HepG2 (cell line): ENCODE measurements around the gene PLCB1. TPM values are rescaled to one million over a fixed set of nuclear protein-coding genes. Genes with fewer than 3 reads are reported as not detected.
A peak's percentile ranks its signal among the peaks of the same experiment; 100 is the strongest.

Source experiments
- BRCA1 ChIP-seq: sonication (generic); formaldehyde crosslinking; IDR thresholded peaks from 2 replicates; pipeline ENCODE4 v1.4.0; 2020; ENCODE audit warnings: missing genetic modification reagents
- KAT8 ChIP-seq: IDR thresholded peaks from 2 replicates; pipeline ENCODE4 v1.6.1; 2016; ENCODE audit warnings: missing genetic modification reagents, missing compliant biosample characterization
- LCORL ChIP-seq, 2 experiments: fragments of 450-650 bp in 1 of 2; sonication (generic) in 1 of 2; formaldehyde crosslinking in 1 of 2; IDR thresholded peaks; 2 replicates each; pipeline versions ENCODE4 v1.5.0 to v1.6.1; 2017 to 2020; ENCODE audit warnings: antibody characterized with exemption in 1 of 2, missing genetic modification reagents in 1 of 2
- POGZ ChIP-seq: sonication (generic); formaldehyde crosslinking; IDR thresholded peaks from 2 replicates; pipeline ENCODE4 v1.4.0; 2020; ENCODE audit warnings: mild to moderate bottlenecking, missing genetic modification reagents
- SUZ12 ChIP-seq: fragments of 150-350 bp; IDR thresholded peaks from 2 replicates; pipeline ENCODE4 v1.6.1; 2014; ENCODE audit warnings: low read depth, low read length
- TCF12 ChIP-seq, 2 experiments: fragments of 450-650 bp in 1 of 2; sonication (generic) in 1 of 2; formaldehyde crosslinking in 1 of 2; IDR thresholded peaks; 2 replicates each; pipeline versions ENCODE4 v1.6.1 to v1.8.0; 2017 to 2022; ENCODE audit warnings: antibody characterized with exemption in 1 of 2, mild to moderate bottlenecking in 1 of 2, missing genetic modification reagents in 1 of 2, moderate library complexity in 1 of 2
- ZNF550 ChIP-seq: sonication (generic); formaldehyde crosslinking; IDR thresholded peaks from 2 replicates; pipeline ENCODE4 v1.4.0; 2020; ENCODE audit warnings: mild to moderate bottlenecking, missing genetic modification reagents, borderline replicate concordance
- ZNF850 ChIP-seq: sonication (generic); formaldehyde crosslinking; conservative IDR thresholded peaks from 2 replicates; pipeline ENCODE4 v1.9.0; 2021; ENCODE audit warnings: mild to moderate bottlenecking, missing genetic modification reagents
- polyA plus RNA-seq, 8 experiments: library from polyadenylated mRNA; depleted of rRNA in 3 of 8; stranded (reverse) in 7 of 8; unstranded in 1 of 8; fragments of >200 nt; fragmentation: Illumina TruSeq in 4 of 8; extraction: Trizol in 4 of 8; gene quantifications; 2 replicates each; pipeline versions ENCODE4 v1.2.1 to v1.2.3, GENCODE V29; 2011 to 2016; ENCODE audit warnings: low read depth in 4 of 8, missing spikeins in 1 of 8, mixed read lengths in 1 of 8; ENCODE audit not compliant: insufficient read depth in 1 of 8
- total RNA-seq, 5 experiments: library from RNA; depleted of rRNA; stranded (reverse); fragments of >200 nt; fragmentation: Illumina TruSeq; extraction: Trizol; gene quantifications; 2 replicates each; pipeline ENCODE4 v1.2.3, GENCODE V29; 2016; ENCODE audit warnings: low read depth in 1 of 5
- TF ChIP-seq, protein P1 (sequence below): sonication (generic); formaldehyde crosslinking; IDR thresholded peaks from 2 replicates; pipeline ENCODE4 v1.4.0; 2020; ENCODE audit warnings: missing genetic modification reagents, mild to moderate bottlenecking, borderline replicate concordance
- TF ChIP-seq, protein P2 (sequence below): fragments of 450-650 bp; IDR thresholded peaks from 2 replicates; pipeline ENCODE4 v1.6.1; 2017; ENCODE audit warnings: mild to moderate bottlenecking
- TF ChIP-seq, protein P3 (sequence below): sonication (generic); formaldehyde crosslinking; IDR thresholded peaks from 2 replicates; pipeline ENCODE4 v1.4.0; 2020; ENCODE audit warnings: mild to moderate bottlenecking, missing genetic modification reagents
- TF ChIP-seq, protein P4 (sequence below), 2 experiments: sonication (generic) in 1 of 2; formaldehyde crosslinking in 1 of 2; IDR thresholded peaks; 2 replicates each; pipeline versions ENCODE4 v1.4.0 to v1.6.1; 2018 to 2020; ENCODE audit warnings: missing genetic modification reagents in 2 of 2, borderline replicate concordance in 1 of 2, low read depth in 1 of 2, mild to moderate bottlenecking in 1 of 2, missing biosample characterization in 1 of 2
- TF ChIP-seq, protein P5 (sequence below): sonication (generic); formaldehyde crosslinking; IDR thresholded peaks from 2 replicates; pipeline ENCODE4 v1.9.0; 2021; ENCODE audit warnings: missing genetic modification reagents, mild to moderate bottlenecking, borderline replicate concordance

Gene PLCB1
- total and polyA plus RNA-seq, 2 of the 13 experiments (the other 11 are each of a cell fraction or from before 2014, with no cell fraction given) = 42.4 to 55.9 TPM

DNA sequence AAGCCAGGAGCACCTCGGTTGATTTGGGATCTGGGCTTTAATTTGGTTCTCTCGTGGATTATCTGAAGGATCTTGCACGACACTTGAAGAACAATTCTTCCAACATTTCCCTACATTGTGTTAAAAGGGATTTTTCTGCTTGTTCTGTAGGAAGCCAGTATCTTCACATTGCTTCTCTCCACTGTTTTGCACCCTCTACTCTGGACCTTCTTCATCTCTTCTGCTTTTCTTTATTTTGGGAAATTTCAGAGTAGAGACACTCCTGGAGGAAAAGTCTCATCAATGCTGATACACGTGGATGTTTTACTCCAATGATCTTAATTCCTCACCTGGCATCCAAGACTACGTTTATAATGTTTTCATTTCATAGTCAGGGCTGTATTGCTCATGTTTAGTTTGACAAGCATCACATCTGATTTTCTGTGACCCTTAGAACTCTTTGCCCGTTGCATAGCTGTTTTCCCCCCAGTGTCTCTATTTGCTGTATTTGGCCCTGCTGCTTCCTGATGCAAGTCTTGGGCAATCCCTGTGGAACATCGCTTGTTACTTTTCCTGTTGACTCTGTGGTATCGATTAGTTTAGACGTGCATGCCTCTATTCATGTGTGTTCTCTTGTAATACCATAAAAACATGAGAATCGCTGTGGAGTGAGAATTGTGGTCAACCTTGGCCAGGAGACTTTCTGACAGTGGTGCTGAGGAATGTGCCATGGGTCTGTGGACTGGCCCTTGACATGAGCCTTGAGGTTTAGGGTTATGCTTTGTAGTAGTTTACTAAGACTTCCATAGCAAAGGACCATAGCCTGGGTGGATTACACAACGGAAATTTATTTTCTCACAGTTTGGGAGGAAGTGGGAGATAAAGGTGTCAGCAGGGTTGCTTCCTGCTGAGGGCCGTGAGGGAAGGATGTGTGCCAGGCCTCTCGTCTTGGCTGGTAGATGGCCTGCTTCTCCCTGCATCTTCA, 12.5 kb downstream of the PLCB1 start (continued):
- TF ChIP-seq, protein P1, sequence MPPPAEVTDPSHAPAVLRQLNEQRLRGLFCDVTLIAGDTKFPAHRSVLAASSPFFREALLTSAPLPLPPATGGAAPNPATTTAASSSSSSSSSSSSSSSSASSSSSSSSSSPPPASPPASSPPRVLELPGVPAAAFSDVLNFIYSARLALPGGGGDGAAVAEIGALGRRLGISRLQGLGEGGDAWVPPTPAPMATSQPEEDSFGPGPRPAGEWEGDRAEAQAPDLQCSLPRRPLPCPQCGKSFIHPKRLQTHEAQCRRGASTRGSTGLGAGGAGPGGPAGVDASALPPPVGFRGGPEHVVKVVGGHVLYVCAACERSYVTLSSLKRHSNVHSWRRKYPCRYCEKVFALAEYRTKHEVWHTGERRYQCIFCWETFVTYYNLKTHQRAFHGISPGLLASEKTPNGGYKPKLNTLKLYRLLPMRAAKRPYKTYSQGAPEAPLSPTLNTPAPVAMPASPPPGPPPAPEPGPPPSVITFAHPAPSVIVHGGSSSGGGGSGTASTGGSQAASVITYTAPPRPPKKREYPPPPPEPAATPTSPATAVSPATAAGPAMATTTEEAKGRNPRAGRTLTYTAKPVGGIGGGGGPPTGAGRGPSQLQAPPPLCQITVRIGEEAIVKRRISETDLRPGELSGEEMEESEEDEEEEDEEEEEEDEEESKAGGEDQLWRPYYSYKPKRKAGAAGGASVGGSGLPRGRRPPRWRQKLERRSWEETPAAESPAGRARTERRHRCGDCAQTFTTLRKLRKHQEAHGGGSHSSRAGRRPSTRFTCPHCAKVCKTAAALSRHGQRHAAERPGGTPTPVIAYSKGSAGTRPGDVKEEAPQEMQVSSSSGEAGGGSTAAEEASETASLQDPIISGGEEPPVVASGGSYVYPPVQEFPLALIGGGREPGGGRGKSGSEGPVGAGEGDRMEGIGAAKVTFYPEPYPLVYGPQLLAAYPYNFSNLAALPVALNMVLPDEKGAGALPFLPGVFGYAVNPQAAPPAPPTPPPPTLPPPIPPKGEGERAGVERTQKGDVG (CRISPR knock-in tag) = peak; percentile 94; the same call in 1 of the 2 replicates
- TF ChIP-seq, protein P2, sequence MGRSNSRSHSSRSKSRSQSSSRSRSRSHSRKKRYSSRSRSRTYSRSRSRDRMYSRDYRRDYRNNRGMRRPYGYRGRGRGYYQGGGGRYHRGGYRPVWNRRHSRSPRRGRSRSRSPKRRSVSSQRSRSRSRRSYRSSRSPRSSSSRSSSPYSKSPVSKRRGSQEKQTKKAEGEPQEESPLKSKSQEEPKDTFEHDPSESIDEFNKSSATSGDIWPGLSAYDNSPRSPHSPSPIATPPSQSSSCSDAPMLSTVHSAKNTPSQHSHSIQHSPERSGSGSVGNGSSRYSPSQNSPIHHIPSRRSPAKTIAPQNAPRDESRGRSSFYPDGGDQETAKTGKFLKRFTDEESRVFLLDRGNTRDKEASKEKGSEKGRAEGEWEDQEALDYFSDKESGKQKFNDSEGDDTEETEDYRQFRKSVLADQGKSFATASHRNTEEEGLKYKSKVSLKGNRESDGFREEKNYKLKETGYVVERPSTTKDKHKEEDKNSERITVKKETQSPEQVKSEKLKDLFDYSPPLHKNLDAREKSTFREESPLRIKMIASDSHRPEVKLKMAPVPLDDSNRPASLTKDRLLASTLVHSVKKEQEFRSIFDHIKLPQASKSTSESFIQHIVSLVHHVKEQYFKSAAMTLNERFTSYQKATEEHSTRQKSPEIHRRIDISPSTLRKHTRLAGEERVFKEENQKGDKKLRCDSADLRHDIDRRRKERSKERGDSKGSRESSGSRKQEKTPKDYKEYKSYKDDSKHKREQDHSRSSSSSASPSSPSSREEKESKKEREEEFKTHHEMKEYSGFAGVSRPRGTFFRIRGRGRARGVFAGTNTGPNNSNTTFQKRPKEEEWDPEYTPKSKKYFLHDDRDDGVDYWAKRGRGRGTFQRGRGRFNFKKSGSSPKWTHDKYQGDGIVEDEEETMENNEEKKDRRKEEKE = no peak
- TF ChIP-seq LCORL (IDR thresholded peaks at IDR 0.05) (peak; percentile 78), LCORL (CRISPR knock-in tag; IDR thresholded peaks at IDR 0.05) (peak; percentile 99), ZNF850 (CRISPR knock-in tag) (0 out of 2 replicates have a peak, but pooled peaks have one; percentile 38), TCF12 (IDR thresholded peaks at IDR 0.05) (no peak), TCF12 (CRISPR knock-in tag; IDR thresholded peaks at IDR 0.05) (peak; percentile 97), BRCA1 (CRISPR knock-in tag) (no peak; the same call in 1 of the 2 replicates), POGZ (peak; percentile 100), KAT8 (CRISPR knock-in tag) (peak; percentile 94), SUZ12 (no peak), ZNF550 (CRISPR knock-in tag) (no peak)
- TF ChIP-seq, protein P3, sequence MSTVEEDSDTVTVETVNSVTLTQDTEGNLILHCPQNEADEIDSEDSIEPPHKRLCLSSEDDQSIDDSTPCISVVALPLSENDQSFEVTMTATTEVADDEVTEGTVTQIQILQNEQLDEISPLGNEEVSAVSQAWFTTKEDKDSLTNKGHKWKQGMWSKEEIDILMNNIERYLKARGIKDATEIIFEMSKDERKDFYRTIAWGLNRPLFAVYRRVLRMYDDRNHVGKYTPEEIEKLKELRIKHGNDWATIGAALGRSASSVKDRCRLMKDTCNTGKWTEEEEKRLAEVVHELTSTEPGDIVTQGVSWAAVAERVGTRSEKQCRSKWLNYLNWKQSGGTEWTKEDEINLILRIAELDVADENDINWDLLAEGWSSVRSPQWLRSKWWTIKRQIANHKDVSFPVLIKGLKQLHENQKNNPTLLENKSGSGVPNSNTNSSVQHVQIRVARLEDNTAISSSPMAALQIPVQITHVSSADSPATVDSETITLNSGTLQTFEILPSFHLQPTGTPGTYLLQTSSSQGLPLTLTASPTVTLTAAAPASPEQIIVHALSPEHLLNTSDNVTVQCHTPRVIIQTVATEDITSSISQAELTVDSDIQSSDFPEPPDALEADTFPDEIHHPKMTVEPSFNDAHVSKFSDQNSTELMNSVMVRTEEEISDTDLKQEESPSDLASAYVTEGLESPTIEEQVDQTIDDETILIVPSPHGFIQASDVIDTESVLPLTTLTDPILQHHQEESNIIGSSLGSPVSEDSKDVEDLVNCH (CRISPR knock-in tag) = no peak
- TF ChIP-seq, protein P4, sequence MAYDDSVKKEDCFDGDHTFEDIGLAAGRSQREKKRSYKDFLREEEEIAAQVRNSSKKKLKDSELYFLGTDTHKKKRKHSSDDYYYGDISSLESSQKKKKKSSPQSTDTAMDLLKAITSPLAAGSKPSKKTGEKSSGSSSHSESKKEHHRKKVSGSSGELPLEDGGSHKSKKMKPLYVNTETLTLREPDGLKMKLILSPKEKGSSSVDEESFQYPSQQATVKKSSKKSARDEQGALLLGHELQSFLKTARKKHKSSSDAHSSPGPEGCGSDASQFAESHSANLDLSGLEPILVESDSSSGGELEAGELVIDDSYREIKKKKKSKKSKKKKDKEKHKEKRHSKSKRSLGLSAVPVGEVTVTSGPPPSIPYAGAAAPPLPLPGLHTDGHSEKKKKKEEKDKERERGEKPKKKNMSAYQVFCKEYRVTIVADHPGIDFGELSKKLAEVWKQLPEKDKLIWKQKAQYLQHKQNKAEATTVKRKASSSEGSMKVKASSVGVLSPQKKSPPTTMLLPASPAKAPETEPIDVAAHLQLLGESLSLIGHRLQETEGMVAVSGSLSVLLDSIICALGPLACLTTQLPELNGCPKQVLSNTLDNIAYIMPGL (CRISPR knock-in tag; IDR thresholded peaks at IDR 0.05; ENCODE audit: borderline replicate concordance in 1 of 2, low read depth in 1 of 2) = peak; percentile 74 to 89; a peak in 3 of 4 replicates
- TF ChIP-seq, protein P5, sequence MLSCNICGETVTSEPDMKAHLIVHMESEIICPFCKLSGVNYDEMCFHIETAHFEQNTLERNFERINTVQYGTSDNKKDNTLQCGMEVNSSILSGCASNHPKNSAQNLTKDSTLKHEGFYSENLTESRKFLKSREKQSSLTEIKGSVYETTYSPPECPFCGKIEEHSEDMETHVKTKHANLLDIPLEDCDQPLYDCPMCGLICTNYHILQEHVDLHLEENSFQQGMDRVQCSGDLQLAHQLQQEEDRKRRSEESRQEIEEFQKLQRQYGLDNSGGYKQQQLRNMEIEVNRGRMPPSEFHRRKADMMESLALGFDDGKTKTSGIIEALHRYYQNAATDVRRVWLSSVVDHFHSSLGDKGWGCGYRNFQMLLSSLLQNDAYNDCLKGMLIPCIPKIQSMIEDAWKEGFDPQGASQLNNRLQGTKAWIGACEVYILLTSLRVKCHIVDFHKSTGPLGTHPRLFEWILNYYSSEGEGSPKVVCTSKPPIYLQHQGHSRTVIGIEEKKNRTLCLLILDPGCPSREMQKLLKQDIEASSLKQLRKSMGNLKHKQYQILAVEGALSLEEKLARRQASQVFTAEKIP (CRISPR knock-in tag) = no peak
